ENCODE results near the gene ZEB1.

Gene ZEB1

GRCh38 chr10:31520986-31521831 is 202.2 kb downstream of the ZEB1 start:
- no CpG with 5 or more reads among the region's 4 CpGs for WGBS (ENCODE audit: extremely low coverage, insufficient coverage, insufficient read length)

DNA sequence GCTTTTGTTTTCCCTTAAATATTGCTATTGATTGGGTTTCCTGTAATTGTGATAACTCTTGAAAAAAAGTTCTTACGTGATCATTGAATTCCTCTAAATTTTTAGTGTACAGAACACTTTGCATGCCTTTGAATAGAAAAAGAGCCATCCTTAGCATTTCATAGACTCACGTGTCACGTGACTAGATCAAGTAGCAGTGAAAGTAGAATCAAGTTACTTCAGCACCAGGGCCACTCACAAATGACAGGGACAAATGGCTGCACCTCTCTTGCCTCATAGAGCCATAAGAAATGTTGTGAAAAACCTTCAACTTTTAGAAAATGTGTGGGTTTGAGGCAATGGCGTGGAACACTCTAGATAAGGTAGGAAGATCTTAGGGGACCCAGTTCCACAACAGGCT is 203.8 kb downstream of the ZEB1 start:
- Histone ChIP-seq H2AFZ (ENCODE audit: insufficient read depth, low read length, poor library complexity) (no peak overlapping the region), H3K9ac (ENCODE audit: low read length) (no peak overlapping the region), H2BK120ac (ENCODE audit: insufficient read depth, low read length, poor library complexity) (no peak overlapping the region), H3K4me1 (ENCODE audit: control insufficient read depth in 1 of 2, insufficient read depth in 2 of 2, low read length in 2 of 2) (no peaks in the 10 kb centered on the region), H3K4ac (ENCODE audit: low read depth, low read length) (no peak overlapping the region), H4K91ac (ENCODE audit: low read depth, low read length) (no peak overlapping the region), H2BK5ac (ENCODE audit: low read depth, low read length, poor library complexity) (no peak overlapping the region), H3K18ac (ENCODE audit: low read length) (no peak overlapping the region), H2AK5ac (ENCODE audit: low read length) (no peak overlapping the region), H3K27ac (ENCODE audit: low read depth, low read length) (no peak overlapping the region), H3K27me3 (ENCODE audit: insufficient read depth, low read length) (no peaks in the 10 kb centered on the region), H2BK12ac (ENCODE audit: low read length) (no peak overlapping the region), H3K79me1 (ENCODE audit: low read length) (no peaks in the 10 kb centered on the region), H3K36me3 (ENCODE audit: control insufficient read depth in 1 of 2, insufficient read depth in 2 of 2, low read length in 2 of 2) (no peaks in the 10 kb centered on the region), H3K23ac (ENCODE audit: low read length) (no peak overlapping the region), H3K14ac (ENCODE audit: low read length) (no peak overlapping the region), H3K9me3 (ENCODE audit: insufficient read depth, low read depth, low read length) (no peaks in the 10 kb centered on the region), H3K79me2 (ENCODE audit: control insufficient read depth, insufficient read depth, low read length, poor library complexity) (no peaks in the 10 kb centered on the region), H3K4me2 (ENCODE audit: low read length) (no peak overlapping the region), H3K4me3 (ENCODE audit: low read depth, low read length) (no peak overlapping the region), H4K8ac (ENCODE audit: low read depth, low read length) (no peak overlapping the region), H4K12ac (ENCODE audit: low read depth, low read length) (no peak overlapping the region)
- no peak for DNase-seq
- WGBS (ENCODE audit: extremely low coverage, insufficient coverage, insufficient read length): no CpG with 5 or more reads among the region's 4 CpGs

More at GRCh38 chr10:31520986-31521831, 202.2 kb downstream of the ZEB1 start:
- Histone ChIP-seq H3K4me2 (ENCODE audit: low read length) (no peak overlapping the region), H4K12ac (ENCODE audit: low read depth, low read length) (no peak overlapping the region), H3K4me3 (ENCODE audit: low read depth, low read length) (no peak overlapping the region), H3K79me2 (ENCODE audit: control insufficient read depth, insufficient read depth, low read length, poor library complexity) (no peaks in the 10 kb centered on the region), H2BK120ac (ENCODE audit: insufficient read depth, low read length, poor library complexity) (no peak overlapping the region), H3K4ac (ENCODE audit: low read depth, low read length) (no peak overlapping the region), H3K14ac (ENCODE audit: low read length) (no peak overlapping the region), H3K79me1 (ENCODE audit: low read length) (no peaks in the 10 kb centered on the region), H2BK12ac (ENCODE audit: low read length) (no peak overlapping the region), H2AK5ac (ENCODE audit: low read length) (no peak overlapping the region), H3K4me1 (ENCODE audit: control insufficient read depth in 1 of 2, insufficient read depth in 2 of 2, low read length in 2 of 2) (no peaks in the 10 kb centered on the region), H2AFZ (ENCODE audit: insufficient read depth, low read length, poor library complexity) (no peak overlapping the region), H3K9ac (ENCODE audit: low read length) (no peak overlapping the region), H3K18ac (ENCODE audit: low read length) (no peak overlapping the region), H4K91ac (ENCODE audit: low read depth, low read length) (no peak overlapping the region), H3K27ac (ENCODE audit: low read depth, low read length) (no peak overlapping the region), H3K9me3 (ENCODE audit: insufficient read depth, low read depth, low read length) (no peaks in the 10 kb centered on the region), H4K8ac (ENCODE audit: low read depth, low read length) (no peak overlapping the region), H3K23ac (ENCODE audit: low read length) (no peak overlapping the region), H2BK5ac (ENCODE audit: low read depth, low read length, poor library complexity) (no peak overlapping the region), H3K27me3 (ENCODE audit: insufficient read depth, low read length) (no peaks in the 10 kb centered on the region), H3K36me3 (ENCODE audit: control insufficient read depth in 1 of 2, insufficient read depth in 2 of 2, low read length in 2 of 2) (no peaks in the 10 kb centered on the region)
- DNase-seq: no peak

DNA sequence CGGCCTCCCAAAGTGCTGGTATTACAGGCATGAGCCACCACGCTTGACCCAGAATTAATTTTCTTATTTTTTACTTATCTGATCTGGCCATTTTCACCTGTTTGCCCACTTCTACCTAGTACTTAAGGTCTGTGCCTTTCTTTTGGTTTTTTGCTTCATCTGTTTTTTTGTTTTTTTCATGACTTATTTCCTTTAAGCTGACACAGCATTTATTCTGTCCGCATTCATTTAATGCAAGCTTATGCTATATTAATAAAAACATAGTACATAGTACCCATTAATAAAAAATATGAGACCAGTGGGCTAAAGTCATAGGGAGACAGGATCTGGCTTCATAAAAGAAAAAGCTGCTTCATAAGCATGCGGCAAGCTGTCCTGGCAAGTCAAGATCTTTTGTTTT is 205.4 kb downstream of the ZEB1 start:
- H3K27me3 ChIP-seq (ENCODE audit: insufficient read depth, low read length): no peaks in the 10 kb centered on the region
- no peaks in the 10 kb centered on the region for H3K79me1 ChIP-seq (ENCODE audit: low read length)
- H3K14ac ChIP-seq (ENCODE audit: low read length): no peak overlapping the region
- DNase-seq: no peak
- no peaks in the 10 kb centered on the region for H3K4me1 ChIP-seq (ENCODE audit: control insufficient read depth in 1 of 2, insufficient read depth in 2 of 2, low read length in 2 of 2)
- H3K4ac ChIP-seq (ENCODE audit: low read depth, low read length): no peak overlapping the region
- no peak overlapping the region for H2BK120ac ChIP-seq (ENCODE audit: insufficient read depth, low read length, poor library complexity)
- H3K9ac ChIP-seq (ENCODE audit: low read length): no peak overlapping the region
- H3K23ac ChIP-seq (ENCODE audit: low read length): no peak overlapping the region
- H3K36me3 ChIP-seq (ENCODE audit: control insufficient read depth in 1 of 2, insufficient read depth in 2 of 2, low read length in 2 of 2): no peaks in the 10 kb centered on the region
- no peak overlapping the region for H3K27ac ChIP-seq (ENCODE audit: low read depth, low read length)
- H2BK12ac ChIP-seq (ENCODE audit: low read length): no peak overlapping the region
- H3K79me2 ChIP-seq (ENCODE audit: control insufficient read depth, insufficient read depth, low read length, poor library complexity): no peaks in the 10 kb centered on the region
- no peak overlapping the region for H4K12ac ChIP-seq (ENCODE audit: low read depth, low read length)
- no CpG with 5 or more reads among the region's 4 CpGs for WGBS (ENCODE audit: extremely low coverage, insufficient coverage, insufficient read length)
- H4K8ac ChIP-seq (ENCODE audit: low read depth, low read length): no peak overlapping the region
- H2BK5ac ChIP-seq (ENCODE audit: low read depth, low read length, poor library complexity): no peak overlapping the region
- no peaks in the 10 kb centered on the region for H3K9me3 ChIP-seq (ENCODE audit: insufficient read depth, low read depth, low read length)
- H3K4me2 ChIP-seq (ENCODE audit: low read length): no peak overlapping the region
- no peak overlapping the region for H3K4me3 ChIP-seq (ENCODE audit: low read depth, low read length)
- H2AFZ ChIP-seq (ENCODE audit: insufficient read depth, low read length, poor library complexity): no peak overlapping the region
- no peak overlapping the region for H2AK5ac ChIP-seq (ENCODE audit: low read length)
- H4K91ac ChIP-seq (ENCODE audit: low read depth, low read length): no peak overlapping the region
- no peak overlapping the region for H3K18ac ChIP-seq (ENCODE audit: low read length)

DNA sequence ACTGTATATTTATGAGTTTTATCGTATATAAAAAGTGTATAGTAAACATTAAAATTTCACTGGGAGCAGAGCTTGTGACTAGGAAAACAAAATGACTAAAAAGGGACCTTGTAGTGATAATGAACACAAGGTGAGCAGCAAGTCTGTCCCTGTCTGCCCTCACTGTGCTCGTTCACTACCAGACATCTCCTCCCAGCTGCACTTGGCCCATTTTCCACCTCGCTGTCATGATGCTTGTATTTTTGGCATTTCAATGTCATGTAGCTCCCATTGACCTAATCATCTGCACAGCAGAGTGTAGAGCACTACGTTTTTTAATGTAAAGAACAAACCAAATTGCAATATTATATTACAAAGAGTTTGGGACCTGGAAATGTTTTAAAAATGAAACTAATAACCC is 207.2 kb downstream of the ZEB1 start:
- H3K4me2 ChIP-seq (ENCODE audit: low read length): no peak overlapping the region
- H3K4me3 ChIP-seq (ENCODE audit: low read depth, low read length): no peak overlapping the region
- no peak overlapping the region for H2BK5ac ChIP-seq (ENCODE audit: low read depth, low read length, poor library complexity)
- H4K12ac ChIP-seq (ENCODE audit: low read depth, low read length): no peak overlapping the region
- no peak overlapping the region for H3K4ac ChIP-seq (ENCODE audit: low read depth, low read length)
- no peak for DNase-seq
- H2AK5ac ChIP-seq (ENCODE audit: low read length): no peak overlapping the region
- H3K18ac ChIP-seq (ENCODE audit: low read length): no peak overlapping the region
- no peaks in the 10 kb centered on the region for H3K79me2 ChIP-seq (ENCODE audit: control insufficient read depth, insufficient read depth, low read length, poor library complexity)
- no peak overlapping the region for H2BK120ac ChIP-seq (ENCODE audit: insufficient read depth, low read length, poor library complexity)
- H2BK12ac ChIP-seq (ENCODE audit: low read length): no peak overlapping the region
- no peaks in the 10 kb centered on the region for H3K79me1 ChIP-seq (ENCODE audit: low read length)
- H3K14ac ChIP-seq (ENCODE audit: low read length): no peak overlapping the region
- H3K27ac ChIP-seq (ENCODE audit: low read depth, low read length): no peak overlapping the region
- H4K91ac ChIP-seq (ENCODE audit: low read depth, low read length): no peak overlapping the region
- no peak overlapping the region for H2AFZ ChIP-seq (ENCODE audit: insufficient read depth, low read length, poor library complexity)
- WGBS (ENCODE audit: extremely low coverage, insufficient coverage, insufficient read length): no CpG with 5 or more reads among the region's 4 CpGs
- no peak overlapping the region for H3K9ac ChIP-seq (ENCODE audit: low read length)
- H3K4me1 ChIP-seq (ENCODE audit: control insufficient read depth in 1 of 2, insufficient read depth in 2 of 2, low read length in 2 of 2): no peaks in the 10 kb centered on the region
- no peaks in the 10 kb centered on the region for H3K9me3 ChIP-seq (ENCODE audit: insufficient read depth, low read depth, low read length)
- no peak overlapping the region for H3K23ac ChIP-seq (ENCODE audit: low read length)
- no peak overlapping the region for H4K8ac ChIP-seq (ENCODE audit: low read depth, low read length)
- H3K36me3 ChIP-seq (ENCODE audit: control insufficient read depth in 1 of 2, insufficient read depth in 2 of 2, low read length in 2 of 2): no peaks in the 10 kb centered on the region
- no peaks in the 10 kb centered on the region for H3K27me3 ChIP-seq (ENCODE audit: insufficient read depth, low read length)
